K562 (cell line): ENCODE data around the gene CYP11A1. TPM values are rescaled to one million over a fixed set of nuclear protein-coding genes. Genes with fewer than 3 reads are reported as not detected.

Experiments
- ATAC-seq: fragments of 200-7000 bp; cut with Tn5 transposase; 3 replicates; pipeline ENCODE4 v1.9.1; 2020; ENCODE audit warnings: moderate library complexity
- BruUV-seq: library from RNA; stranded (reverse); fragments of 400-500 nt; replicated peaks from 2 replicates; lab custom pipeline; 2021; lab: Mats Ljungman, UMichigan
- CTCF ChIA-PET: fragments of 300-600 bp; formaldehyde crosslinking; extraction: SDS; loops from one replicate; lab custom pipeline; 2021; ENCODE audit warnings: low intra/inter-chr PET ratio; lab: Yijun Ruan, JAX
- POLR2A ChIA-PET: fragments of 300-600, 350-650 bp; sonication (Branson Sonifier 250); formaldehyde crosslinking; extraction: SDS; loops from one replicate; lab custom pipeline; 2021; ENCODE audit warnings: antibody characterized with exemption, inconsistent platforms; lab: Yijun Ruan, JAX
- DNase-seq, 4 experiments: peaks; one replicate each; pipeline versions ENCODE4 v3.0.0 to v3.0.0-alpha.2; 2011 to 2018; ENCODE audit warnings: low spot score in 3 of 4, mixed read lengths in 3 of 4; ENCODE audit errors: extremely low read depth in 1 of 4
- FAIRE-seq: peaks from 2 replicates; lab custom pipeline; 2011; peaks lifted over from hg19 to GRCh38; lab: Jason Lieb, UNC
- H2AFZ ChIP-seq: 2 replicates; pipeline ENCODE4 v1.6.0; 2011; ENCODE audit warnings: low read depth, low read length, control low read depth, inconsistent platforms
- H3K27ac ChIP-seq: fragments of 200-600 bp; 3 replicates; pipeline ENCODE4 v1.8.0; 2011; ENCODE audit warnings: low read depth, mild to moderate bottlenecking, control low read depth, inconsistent platforms, low read length, moderate library complexity, mixed read lengths; ENCODE audit errors: extremely low read depth
- H3K27me3 ChIP-seq, 2 experiments: fragments of 300-600 bp in 1 of 2; 2 replicates in 1 of 2; 3 replicates in 1 of 2; pipeline versions ENCODE4 v1.6.0 to v1.8.0; 2011; ENCODE audit warnings: inconsistent platforms in 2 of 2, low read length in 2 of 2, mild to moderate bottlenecking in 1 of 2, mixed read lengths in 1 of 2, moderate library complexity in 1 of 2; ENCODE audit not compliant: control insufficient read depth in 2 of 2, insufficient read depth in 2 of 2
- H3K36me3 ChIP-seq: fragments of 300-600 bp; 3 replicates; pipeline ENCODE4 v1.8.0; 2011; ENCODE audit warnings: mild to moderate bottlenecking, low read length, inconsistent platforms; ENCODE audit not compliant: control insufficient read depth, insufficient read depth
- H3K4me1 ChIP-seq, 2 experiments: fragments of 200-600 bp in 1 of 2; replicated peaks in 1 of 2; 2 replicates in 1 of 2; 3 replicates in 1 of 2; pipeline versions ENCODE4 v1.5.1 to v1.8.0; 2011; ENCODE audit warnings: inconsistent platforms in 2 of 2, low read length in 2 of 2, mild to moderate bottlenecking in 1 of 2, mixed read lengths in 1 of 2, moderate library complexity in 1 of 2; ENCODE audit not compliant: control insufficient read depth in 2 of 2, insufficient read depth in 2 of 2
- H3K4me2 ChIP-seq: 2 replicates; pipeline ENCODE4 v1.6.1; 2011; ENCODE audit warnings: low read length, control low read depth, inconsistent platforms, mixed read lengths; ENCODE audit not compliant: insufficient read depth
- H3K4me3 ChIP-seq: fragments of 200-600 bp; sonication (generic), shearing (Covaris generic); 2 replicates; pipeline ENCODE4 v1.5.1; 2016; ENCODE audit warnings: control low read depth, inconsistent platforms
- H3K79me2 ChIP-seq: fragments of 200-600 bp; 3 replicates; pipeline ENCODE4 v1.8.0; 2011; ENCODE audit warnings: low read length, inconsistent platforms; ENCODE audit not compliant: control insufficient read depth, insufficient read depth
- H3K9ac ChIP-seq, 2 experiments: 2 replicates each; pipeline versions ENCODE4 v1.6.0 to v1.6.1; 2011; ENCODE audit warnings: low read depth in 2 of 2, low read length in 2 of 2, control low read depth in 1 of 2, inconsistent platforms in 1 of 2, mild to moderate bottlenecking in 1 of 2, mixed read lengths in 1 of 2; ENCODE audit not compliant: insufficient read depth in 1 of 2
- H3K9me1 ChIP-seq: one replicate; pipeline ENCODE4 v1.6.0; 2011; ENCODE audit warnings: inconsistent platforms, mild to moderate bottlenecking, low read length, moderate library complexity; ENCODE audit not compliant: control insufficient read depth, insufficient read depth
- H3K9me3 ChIP-seq: replicated peaks from 2 replicates; pipeline ENCODE4 v1.5.1; 2011; ENCODE audit warnings: low read depth, low read length, inconsistent platforms; ENCODE audit not compliant: control insufficient read depth, insufficient read depth
- H4K20me1 ChIP-seq: replicated peaks from 2 replicates; pipeline ENCODE4 v1.6.1; 2011; ENCODE audit warnings: low read length, inconsistent platforms, mixed read lengths; ENCODE audit not compliant: control insufficient read depth, insufficient read depth
- ATF3 ChIP-seq, 2 experiments: fragments of 450-650 bp in 1 of 2; sonication (generic) in 1 of 2; formaldehyde crosslinking in 1 of 2; IDR thresholded peaks in 1 of 2; conservative IDR thresholded peaks in 1 of 2; 2 replicates each; pipeline versions ENCODE4 v1.6.1 to v1.8.1; 2016 to 2023; ENCODE audit warnings: mild to moderate bottlenecking in 2 of 2, moderate library complexity in 2 of 2, inconsistent platforms in 1 of 2, missing genetic modification reagents in 1 of 2
- ATF7 ChIP-seq: fragments of 450-650 bp; IDR thresholded peaks from 2 replicates; pipeline ENCODE4 v1.7.1; 2014; ENCODE audit warnings: mild to moderate bottlenecking, moderate library complexity
- BHLHE40 ChIP-seq: IDR thresholded peaks from 2 replicates; pipeline ENCODE4 v1.6.1; 2011; ENCODE audit warnings: low read length, improper control_type of control experiment
- EP300 ChIP-seq: IDR thresholded peaks from 2 replicates; pipeline ENCODE4 v1.6.1; 2012; ENCODE audit warnings: low read length, improper control_type of control experiment
- JUNB ChIP-seq: fragments of 450-650 bp; formaldehyde crosslinking; conservative IDR thresholded peaks from 2 replicates; pipeline ENCODE4 v1.4.0; 2020; ENCODE audit warnings: mild to moderate bottlenecking
- KDM5B ChIP-seq: fragments of 200-600 bp; sonication (generic); IDR thresholded peaks from 2 replicates; pipeline ENCODE4 v1.6.1; 2012; ENCODE audit warnings: low read depth, mild to moderate bottlenecking, moderate library complexity, low read length, control low read depth, inconsistent platforms; ENCODE audit not compliant: insufficient replicate concordance
- KLF13 ChIP-seq: fragments of 450-650 bp; IDR thresholded peaks from 2 replicates; pipeline ENCODE4 v1.6.1; 2016; ENCODE audit warnings: missing genetic modification characterization, low read depth, mild to moderate bottlenecking, missing compliant biosample characterization, moderate library complexity, borderline replicate concordance
- MTA1 ChIP-seq: fragments of 450-650 bp; IDR thresholded peaks from 2 replicates; pipeline ENCODE4 v1.6.1; 2017; ENCODE audit warnings: borderline replicate concordance
- NBN ChIP-seq: fragments of 450-650 bp; IDR thresholded peaks from 2 replicates; pipeline ENCODE4 v1.6.1; 2016; ENCODE audit warnings: low read depth, mild to moderate bottlenecking
- PHF20 ChIP-seq: fragments of 450-650 bp; IDR thresholded peaks from 2 replicates; pipeline ENCODE4 v1.6.1; 2018; ENCODE audit not compliant: partially characterized antibody
- TSHZ1 ChIP-seq: fragments of 250-450 bp; sonication (Bioruptor Pico); IDR thresholded peaks from 2 replicates; pipeline ENCODE4 v1.4.0; 2020; ENCODE audit warnings: mild to moderate bottlenecking, moderate library complexity
- ZFP30 ChIP-seq: fragments of 250-450 bp; sonication (Bioruptor Pico); IDR thresholded peaks from 2 replicates; pipeline ENCODE4 v1.8.0; 2022; ENCODE audit warnings: moderate library complexity, mild to moderate bottlenecking, inconsistent platforms, borderline replicate concordance
- ZNF175 ChIP-seq: fragments of 200-800 bp; sonication (Bioruptor generic); IDR thresholded peaks from 2 replicates; pipeline ENCODE4 v1.6.1; 2016; ENCODE audit warnings: low read depth, mild to moderate bottlenecking, missing genetic modification characterization, missing compliant biosample characterization
- ZNF24 ChIP-seq: fragments of 450-650 bp; IDR thresholded peaks from 2 replicates; pipeline ENCODE4 v1.6.1; 2016
- WGBS: fragments of 100-300 bp; shearing (Covaris generic); methylation state at CpG from one replicate; pipeline ENCODE4 v1.1.6; 2016; ENCODE audit warnings: low coverage, mixed read lengths; ENCODE audit not compliant: insufficient coverage; ENCODE audit errors: missing lambda C conversion rate; 5-methylcytosine and 5-hydroxymethylcytosine counted together
- in situ Hi-C: fragments of 300-500 bp; cut with MboI; formaldehyde crosslinking; loops from 4 replicates; pipeline ENCODE4 v1.15.0; 2018; ENCODE audit warnings: inconsistent platforms, mixed read lengths
- intact Hi-C: fragments of 100-400 bp; cut with micrococcal nuclease; formaldehyde crosslinking; loops from 2 replicates; pipeline ENCODE4 v1.14.2; 2022
- polyA plus RNA-seq, 8 experiments: library from polyadenylated mRNA; depleted of rRNA in 4 of 8; stranded (reverse) in 5 of 8; unstranded in 3 of 8; fragments of >200 nt; fragmentation: Nextera tagmentation in 2 of 8; fragmentation: Illumina TruSeq in 1 of 8; extraction: Ambion mirVana in 2 of 8; extraction: Trizol in 1 of 8; gene quantifications; 2 replicates each; pipeline versions ENCODE4 v1.2.1 to v1.2.3, GENCODE V29; 2011 to 2014; ENCODE audit warnings: inconsistent platforms in 1 of 8, missing spikeins in 1 of 8
- total RNA-seq, 7 experiments: library from RNA; depleted of rRNA in 6 of 7; stranded (reverse); fragments of >200 nt in 6 of 7; fragmentation: Illumina TruSeq in 2 of 7; extraction: Trizol in 2 of 7; gene quantifications; 2 replicates each; pipeline versions ENCODE4 v1.2.1 to v1.2.3, GENCODE V29; 2011 to 2021; ENCODE audit warnings: low replicate concordance in 1 of 7
- TF ChIP-seq, protein P1 (sequence below): IDR thresholded peaks from 2 replicates; pipeline ENCODE4 v1.6.1; 2012; ENCODE audit warnings: low read depth, low read length, improper control_type of control experiment, borderline replicate concordance

CYP11A1 gene
- total and polyA plus RNA-seq, 9 of the 15 experiments (the other 6 are each of a cell fraction or from before 2014, with no cell fraction given), result 0.06 to 0.24 (median 0.10) TPM; not detected in 4

GRCh38 chr15:74369084-74369745, 1.8 kb upstream of the CYP11A1 start (continued):
- TF ChIP-seq ATF7, result peak; percentile 76
- TF ChIP-seq ZFP30 (CRISPR knock-in tag), result no peak
- peak; percentile 34; the same call in 1 of the 2 replicates for TF ChIP-seq ZNF175 (CRISPR knock-in tag)
- no peak for TF ChIP-seq KDM5B
- peak; percentile 83 for TF ChIP-seq ATF3 (IDR thresholded peaks at IDR 0.05)
- TF ChIP-seq ATF3 (CRISPR knock-in tag; conservative IDR thresholded peaks at IDR 0.05), result no peak
- no peak for TF ChIP-seq MTA1
- no peak for TF ChIP-seq PHF20
- TF ChIP-seq BHLHE40, result peak; percentile 32; the same call in 1 of the 2 replicates

DNA sequence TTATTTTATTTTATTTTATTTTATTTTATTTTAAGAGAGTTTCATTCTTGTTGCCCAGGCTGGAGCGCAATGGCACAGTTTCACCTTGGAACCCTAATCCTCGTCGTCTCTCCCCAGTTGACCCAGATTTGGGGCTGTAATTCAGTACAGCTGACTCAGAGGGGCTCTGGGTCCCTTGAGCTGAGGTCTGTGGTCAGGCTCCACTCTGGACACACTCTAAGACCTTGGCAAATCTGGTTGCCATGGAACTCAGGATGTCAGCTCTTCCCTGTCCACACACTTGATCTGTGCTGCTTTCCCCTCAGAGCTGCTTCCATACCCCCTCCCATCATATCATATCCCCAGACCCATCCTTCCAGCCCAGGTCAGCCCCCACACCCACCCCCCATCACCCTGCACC, 675 bp upstream of the CYP11A1 start:
- BruUV-seq, result no TSS peak
- H3K9me1 ChIP-seq, result no peaks in the 10 kb centered on the region
- DNase-seq, result no peak
- no peak overlapping the region for H3K4me3 ChIP-seq
- no peaks in the 10 kb centered on the region for H3K79me2 ChIP-seq
- POLR2A ChIA-PET, result interaction anchor here (0.9 kb wide), 2 partner anchors 25 to 190 kb away, joined by 3 to 4 read pairs; no protein-coding TSS in a partner anchor
- FAIRE-seq, result no peak
- H4K20me1 ChIP-seq, result no peaks in the 10 kb centered on the region
- no peak overlapping the region for H3K27ac ChIP-seq
- no peak overlapping the region for H3K4me2 ChIP-seq
- intact Hi-C loops, result no loop called here
- peaks cover 14 to 18% of the 10 kb centered on the region in 2 experiments; a peak in 3 of 5 replicates for H3K27me3 ChIP-seq
- no peak overlapping the region for H2AFZ ChIP-seq
- ATAC-seq, result no peak
- H3K4me1 ChIP-seq, result peaks cover 14% of the 10 kb centered on the region in 2 experiments; a peak in 4 of 5 replicates
- H3K9me3 ChIP-seq, result no peaks in the 10 kb centered on the region
- H3K9ac ChIP-seq, result no peak overlapping the region
- CTCF ChIA-PET, result no interaction called here
- 29% methylated on average over 3 of the region's 3 CpGs for WGBS
- H3K36me3 ChIP-seq, result no peaks in the 10 kb centered on the region
- in situ Hi-C loops, result no loop called here
- TF ChIP-seq KLF13 (no peak), EP300 (no peak), ZNF24 (no peak), TSHZ1 (CRISPR knock-in tag) (no peak), JUNB (CRISPR knock-in tag) (no peak), NBN (no peak)
- TF ChIP-seq, protein P1, sequence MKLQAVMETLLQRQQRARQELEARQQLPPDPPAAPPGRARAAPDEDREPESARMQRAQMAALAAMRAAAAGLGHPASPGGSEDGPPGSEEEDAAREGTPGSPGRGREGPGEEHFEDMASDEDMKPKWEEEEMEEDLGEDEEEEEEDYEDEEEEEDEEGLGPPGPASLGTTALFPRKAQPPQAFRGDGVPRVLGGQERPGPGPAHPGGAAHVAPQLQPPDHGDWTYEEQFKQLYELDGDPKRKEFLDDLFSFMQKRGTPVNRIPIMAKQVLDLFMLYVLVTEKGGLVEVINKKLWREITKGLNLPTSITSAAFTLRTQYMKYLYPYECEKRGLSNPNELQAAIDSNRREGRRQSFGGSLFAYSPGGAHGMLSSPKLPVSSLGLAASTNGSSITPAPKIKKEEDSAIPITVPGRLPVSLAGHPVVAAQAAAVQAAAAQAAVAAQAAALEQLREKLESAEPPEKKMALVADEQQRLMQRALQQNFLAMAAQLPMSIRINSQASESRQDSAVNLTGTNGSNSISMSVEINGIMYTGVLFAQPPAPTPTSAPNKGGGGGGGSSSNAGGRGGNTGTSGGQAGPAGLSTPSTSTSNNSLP, result no peak
